H9 (cell line): ENCODE measurements around the gene ACTR8. TPM values are rescaled to one million over a fixed set of nuclear protein-coding genes. Genes with fewer than 3 reads are reported as not detected.

ENCODE experiments used
- DNase-seq: peaks from one replicate; pipeline ENCODE4 v3.0.0-alpha.2; 2017
- H2AFZ ChIP-seq: one replicate; pipeline ENCODE4 v1.6.1; 2013; ENCODE audit warnings: mild to moderate bottlenecking, low read length, control low read depth, moderate library complexity
- H2AK5ac ChIP-seq: 2 replicates; pipeline ENCODE4 v1.6.1; 2013; ENCODE audit warnings: low read length, control low read depth, mixed read lengths; ENCODE audit not compliant: insufficient read length
- H2BK120ac ChIP-seq: one replicate; pipeline ENCODE4 v1.6.1; 2013; ENCODE audit warnings: low read depth, mild to moderate bottlenecking, low read length, control low read depth, inconsistent platforms; ENCODE audit not compliant: poor library complexity, severe bottlenecking
- H2BK12ac ChIP-seq: 2 replicates; pipeline ENCODE4 v1.6.1; 2013; ENCODE audit warnings: low read length, control low read depth, mixed read lengths, low read depth; ENCODE audit not compliant: insufficient read length
- H2BK15ac ChIP-seq: 2 replicates; pipeline ENCODE4 v1.6.1; 2013; ENCODE audit warnings: low read depth, low read length, control low read depth
- H2BK20ac ChIP-seq: one replicate; pipeline ENCODE4 v1.6.1; 2013; ENCODE audit warnings: low read depth, mild to moderate bottlenecking, low read length, control low read depth, inconsistent platforms; ENCODE audit not compliant: poor library complexity, severe bottlenecking
- H2BK5ac ChIP-seq: 2 replicates; pipeline ENCODE4 v1.6.1; 2013; ENCODE audit warnings: low read length, control low read depth, mixed read lengths; ENCODE audit not compliant: insufficient read length
- H3K14ac ChIP-seq: 2 replicates; pipeline ENCODE4 v1.6.1; 2013; ENCODE audit warnings: low read length, control low read depth; ENCODE audit not compliant: insufficient read depth
- H3K18ac ChIP-seq: 2 replicates; pipeline ENCODE4 v1.6.1; 2013; ENCODE audit warnings: low read depth, mild to moderate bottlenecking, mixed read lengths, low read length, control low read depth; ENCODE audit not compliant: insufficient read length
- H3K23ac ChIP-seq: 2 replicates; pipeline ENCODE4 v1.6.1; 2013; ENCODE audit warnings: low read length, control low read depth, mixed read lengths, low read depth; ENCODE audit not compliant: insufficient read length
- H3K23me2 ChIP-seq: 2 replicates; pipeline ENCODE4 v1.6.1; 2013; ENCODE audit warnings: low read depth, mild to moderate bottlenecking, mixed read lengths, low read length, control low read depth; ENCODE audit not compliant: insufficient read length, poor library complexity, severe bottlenecking
- H3K27ac ChIP-seq: 2 replicates; pipeline ENCODE4 v1.5.1; 2013; ENCODE audit warnings: low read length, control low read depth, mixed read lengths, low read depth; ENCODE audit not compliant: insufficient read length
- H3K27me3 ChIP-seq: 2 replicates; pipeline ENCODE4 v1.6.1; 2013; ENCODE audit warnings: low read length, control low read depth, inconsistent platforms; ENCODE audit not compliant: insufficient read depth
- H3K4ac ChIP-seq: 2 replicates; pipeline ENCODE4 v1.6.1; 2013; ENCODE audit warnings: low read depth, mild to moderate bottlenecking, control low read depth, inconsistent platforms, low read length, moderate library complexity
- H3K4me1 ChIP-seq: 2 replicates; pipeline ENCODE4 v1.6.1; 2013; ENCODE audit warnings: low read length, control low read depth, inconsistent platforms; ENCODE audit not compliant: insufficient read depth
- H3K4me2 ChIP-seq: 2 replicates; pipeline ENCODE4 v1.6.1; 2013; ENCODE audit warnings: low read length, control low read depth, mixed read lengths; ENCODE audit not compliant: insufficient read length, insufficient read depth
- H3K56ac ChIP-seq: 2 replicates; pipeline ENCODE4 v1.6.1; 2013; ENCODE audit warnings: low read depth, mild to moderate bottlenecking, mixed read lengths, low read length, control low read depth; ENCODE audit not compliant: insufficient read length
- H3K79me1 ChIP-seq: 2 replicates; pipeline ENCODE4 v1.6.1; 2013; ENCODE audit warnings: low read depth, mild to moderate bottlenecking, moderate library complexity, low read length, control low read depth, inconsistent platforms; ENCODE audit not compliant: insufficient read depth, poor library complexity, severe bottlenecking
- H3K79me2 ChIP-seq: 2 replicates; pipeline ENCODE4 v1.6.1; 2013; ENCODE audit warnings: low read length, control low read depth, inconsistent platforms; ENCODE audit not compliant: insufficient read depth
- H3K9ac ChIP-seq: 2 replicates; pipeline ENCODE4 v1.6.1; 2013; ENCODE audit warnings: low read length, control low read depth, mixed read lengths; ENCODE audit not compliant: insufficient read length; ENCODE audit errors: extremely low read depth
- H3K9me3 ChIP-seq: one replicate; pipeline ENCODE4 v1.6.1; 2013; ENCODE audit warnings: low read depth, low read length, inconsistent platforms; ENCODE audit not compliant: control insufficient read depth
- H3T11ph ChIP-seq: one replicate; pipeline ENCODE4 v1.6.1; 2013; ENCODE audit warnings: mild to moderate bottlenecking, low read length, control low read depth, inconsistent platforms
- H4K20me1 ChIP-seq: one replicate; pipeline ENCODE4 v1.6.1; 2013; ENCODE audit not compliant: control insufficient read depth, insufficient read length, insufficient read depth
- H4K5ac ChIP-seq: 2 replicates; pipeline ENCODE4 v1.6.1; 2013; ENCODE audit warnings: low read depth, mild to moderate bottlenecking, mixed read lengths, low read length, control low read depth; ENCODE audit not compliant: insufficient read length
- H4K8ac ChIP-seq: replicated peaks from 2 replicates; pipeline ENCODE4 v1.6.1; 2013; ENCODE audit warnings: low read length, control low read depth, mixed read lengths, low read depth; ENCODE audit not compliant: insufficient read length
- H4K91ac ChIP-seq: 2 replicates; pipeline ENCODE4 v1.6.1; 2013; ENCODE audit warnings: low read depth, mild to moderate bottlenecking, moderate library complexity, mixed read lengths, low read length, control low read depth; ENCODE audit not compliant: insufficient read length
- H3K27ac Mint-ChIP-seq, 3 experiments: 2 replicates in 2 of 3; 3 replicates in 1 of 3; pipeline ENCODE4 v1.8.0; 2020 to 2021; ENCODE audit warnings: mixed read lengths in 3 of 3, mild to moderate bottlenecking in 1 of 3, moderate library complexity in 1 of 3
- H3K27me3 Mint-ChIP-seq: 2 replicates; pipeline ENCODE4 v1.8.0; 2021; ENCODE audit warnings: low read depth, mild to moderate bottlenecking, moderate library complexity, mixed read lengths
- H3K36me3 Mint-ChIP-seq, 3 experiments: 2 replicates in 2 of 3; 3 replicates in 1 of 3; pipeline ENCODE4 v1.8.0; 2020 to 2021; ENCODE audit warnings: low read depth in 3 of 3, mixed read lengths in 3 of 3; ENCODE audit not compliant: insufficient read depth in 1 of 3
- H3K4me1 Mint-ChIP-seq, 2 experiments: 2 replicates each; pipeline ENCODE4 v1.8.0; 2020; ENCODE audit warnings: mixed read lengths in 2 of 2
- H3K4me3 Mint-ChIP-seq, 2 experiments: 2 replicates in 1 of 2; 3 replicates in 1 of 2; pipeline ENCODE4 v1.8.0; 2020 to 2021; ENCODE audit warnings: mild to moderate bottlenecking in 2 of 2, mixed read lengths in 2 of 2, moderate library complexity in 1 of 2
- H3K9me3 Mint-ChIP-seq, 2 experiments: 2 replicates in 1 of 2; 3 replicates in 1 of 2; pipeline ENCODE4 v1.8.0; 2020; ENCODE audit warnings: mild to moderate bottlenecking in 2 of 2, mixed read lengths in 2 of 2, moderate library complexity in 1 of 2
- CTCF ChIP-seq: fragments of 200-600 bp; sonication (generic); conservative IDR thresholded peaks from 3 replicates; pipeline ENCODE4 v1.8.0; 2021; ENCODE audit warnings: antibody characterized with exemption, mild to moderate bottlenecking
- WGBS: extraction: QIAGEN DNeasy Blood & Tissue Kit; methylation state at CpG from one replicate; pipeline ENCODE4 v1.1.7; 2013; ENCODE audit warnings: missing lambda C conversion rate, low lambda C conversion rate, mixed read lengths; ENCODE audit not compliant: insufficient read length; ENCODE audit errors: extremely low coverage; 5-methylcytosine and 5-hydroxymethylcytosine counted together
- total RNA-seq: library from RNA; stranded (reverse); gene quantifications from 2 replicates; pipeline ENCODE4 v1.2.1, GENCODE V29; 2021

Gene ACTR8
- total RNA-seq, 1 experiment from 2014 or later, result 39.2 TPM

- H3K14ac ChIP-seq, result no peak overlapping the region
- no peak for TF ChIP-seq CTCF
- no peaks in the 10 kb centered on the region for H3K79me2 ChIP-seq
- Mint-ChIP-seq H3K36me3 (peaks cover 0 to 6% (median 0%) of the 10 kb centered on the region in 3 experiments; a peak in 3 of 7 replicates), H3K27me3 (peaks cover 22% of the 10 kb centered on the region), H3K27ac (no peak overlapping the region), H3K4me1 (no peaks in the 10 kb centered on the region), H3K9me3 (peaks cover 8 to 9% of the 10 kb centered on the region in 2 experiments; a peak in 4 of 5 replicates), H3K4me3 (no peak overlapping the region)
- no peaks in the 10 kb centered on the region for H4K20me1 ChIP-seq
- no peak overlapping the region for H3K27ac ChIP-seq
- H2BK120ac ChIP-seq, result no peak overlapping the region
- no peak overlapping the region for H2BK5ac ChIP-seq
- no CpG with 5 or more reads among the region's 2 CpGs for WGBS
- H4K91ac ChIP-seq, result no peak overlapping the region
- H2BK20ac ChIP-seq, result no peak overlapping the region
- no peaks in the 10 kb centered on the region for H3K4me1 ChIP-seq
- no peak overlapping the region for H2BK12ac ChIP-seq
- H3K18ac ChIP-seq, result no peak overlapping the region
- H3K9ac ChIP-seq, result no peak overlapping the region
- H2AK5ac ChIP-seq, result no peak overlapping the region
- no peaks in the 10 kb centered on the region for H3K79me1 ChIP-seq
- no peaks in the 10 kb centered on the region for H3K23me2 ChIP-seq
- no peak overlapping the region for H4K8ac ChIP-seq
- H3K9me3 ChIP-seq, result no peaks in the 10 kb centered on the region
- no peak overlapping the region for H4K5ac ChIP-seq
- H3K56ac ChIP-seq, result no peak overlapping the region
- no peak for DNase-seq
- no peak overlapping the region for H3K4me2 ChIP-seq
- no peak overlapping the region for H3K4ac ChIP-seq
- H3K27me3 ChIP-seq, result no peaks in the 10 kb centered on the region
- H2AFZ ChIP-seq, result no peak overlapping the region
- no peak overlapping the region for H3T11ph ChIP-seq
- no peak overlapping the region for H2BK15ac ChIP-seq
- H3K23ac ChIP-seq, result no peak overlapping the region
These were observed 37.8 kb upstream of the ACTR8 start for GRCh38 chr3:53919741-53920140.
